Karpas-422 (cell line): Measurements from ENCODE around the gene LNP1. TPM values are rescaled to one million over a fixed set of nuclear protein-coding genes. Genes with fewer than 3 reads are reported as not detected.

Experiments used
- DNase-seq: peaks from one replicate; pipeline ENCODE4 v3.0.0-alpha.2; 2015
- H2AFZ ChIP-seq: fragments of 200-600 bp; sonication (generic); 2 replicates; pipeline ENCODE4 v1.6.1; 2014; ENCODE audit warnings: antibody characterized with exemption, low read length, mixed read lengths
- H3K27ac ChIP-seq: fragments of 200-600 bp; sonication (generic); 2 replicates; pipeline ENCODE4 v1.5.1; 2014; ENCODE audit warnings: mild to moderate bottlenecking, low read length, moderate library complexity
- H3K27me3 ChIP-seq: fragments of 200-600 bp; sonication (generic); 2 replicates; pipeline ENCODE4 v1.6.1; 2014; ENCODE audit warnings: low read length, mixed read lengths
- H3K36me3 ChIP-seq: fragments of 200-600 bp; sonication (generic); 2 replicates; pipeline ENCODE4 v1.6.1; 2014; ENCODE audit warnings: low read length, mixed read lengths; ENCODE audit not compliant: insufficient read depth
- H3K4me1 ChIP-seq: fragments of 200-600 bp; sonication (generic); 2 replicates; pipeline ENCODE4 v1.6.1; 2014; ENCODE audit warnings: mild to moderate bottlenecking, low read length, mixed read lengths
- H3K4me2 ChIP-seq: fragments of 200-600 bp; sonication (generic); 2 replicates; pipeline ENCODE4 v1.6.1; 2014; ENCODE audit warnings: low read length, low read depth, mild to moderate bottlenecking; ENCODE audit not compliant: poor library complexity, severe bottlenecking
- H3K4me3 ChIP-seq: fragments of 200-600 bp; sonication (generic); 2 replicates; pipeline ENCODE4 v1.5.1; 2014; ENCODE audit warnings: mild to moderate bottlenecking, antibody characterized with exemption, low read length, mixed read lengths
- H3K79me2 ChIP-seq: fragments of 200-600 bp; sonication (generic); 2 replicates; pipeline ENCODE4 v1.6.1; 2014; ENCODE audit warnings: mild to moderate bottlenecking, low read length, mixed read lengths
- H3K9ac ChIP-seq: fragments of 200-600 bp; sonication (generic); 2 replicates; pipeline ENCODE4 v1.6.0; 2014; ENCODE audit warnings: low read length
- H3K9me2 ChIP-seq: fragments of 200-600 bp; sonication (generic), shearing (Covaris generic); replicated peaks from 2 replicates; pipeline ENCODE4 v1.6.0; 2014; ENCODE audit warnings: mild to moderate bottlenecking, low read length, moderate library complexity; ENCODE audit not compliant: insufficient read depth
- H3K9me3 ChIP-seq: fragments of 300-700, 200-600 bp; sonication (generic); 2 replicates; pipeline ENCODE4 v1.6.1; 2014; ENCODE audit warnings: low read length, mixed read lengths
- H4K20me1 ChIP-seq: fragments of 200-600 bp; sonication (generic); 2 replicates; pipeline ENCODE4 v1.6.1; 2014; ENCODE audit warnings: mild to moderate bottlenecking, antibody characterized with exemption, low read length, low read depth; ENCODE audit not compliant: insufficient read depth
- total RNA-seq: library from RNA; depleted of rRNA; stranded (reverse); fragments of >200 nt; shearing (Covaris generic); gene quantifications from 2 replicates; pipeline ENCODE4 v1.2.3, GENCODE V29; 2014; ENCODE audit warnings: low replicate concordance

Gene LNP1
- total RNA-seq, 1 experiment from 2014 or later, result 6.0 TPM

GRCh38 chr3:100386437-100387074, 14.8 kb upstream of the LNP1 start:
- 0 out of 2 replicates have a peak, but pooled peaks cover 2% of the 10 kb centered on the region for H3K9me3 ChIP-seq
- no peak overlapping the region for H3K4me2 ChIP-seq
- no peak overlapping the region for H3K27ac ChIP-seq
- H3K9ac ChIP-seq, result no peak overlapping the region
- H3K4me3 ChIP-seq, result no peak overlapping the region
- H3K27me3 ChIP-seq, result no peaks in the 10 kb centered on the region
- no peak for DNase-seq
- H3K36me3 ChIP-seq, result peaks cover 54% of the 10 kb centered on the region
- no peaks in the 10 kb centered on the region for H3K9me2 ChIP-seq
- no peaks in the 10 kb centered on the region for H4K20me1 ChIP-seq
- H3K79me2 ChIP-seq, result peaks cover 96% of the 10 kb centered on the region
- no peaks in the 10 kb centered on the region for H3K4me1 ChIP-seq
- no peak overlapping the region for H2AFZ ChIP-seq

DNA sequence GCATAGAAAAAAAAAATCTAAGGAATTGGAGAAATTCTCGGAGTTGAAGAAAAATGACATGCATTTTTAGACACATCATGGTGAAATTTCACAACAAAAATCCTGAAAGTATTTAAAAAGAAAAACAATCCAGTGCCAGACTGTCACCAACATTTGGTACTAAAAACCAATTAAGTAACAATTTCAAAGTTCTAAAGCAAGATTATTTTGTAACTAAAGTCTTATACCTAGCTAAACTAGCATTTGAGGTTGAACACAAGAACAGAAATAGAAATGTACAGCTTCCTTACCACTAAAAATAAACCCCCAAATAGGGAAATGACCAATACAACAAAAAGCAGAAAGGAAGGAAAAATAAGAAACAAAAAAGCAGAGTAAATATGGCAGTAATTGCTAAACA, 12.3 kb upstream of the LNP1 start:
- H3K79me2 ChIP-seq, result peaks cover 99% of the 10 kb centered on the region
- DNase-seq, result no peak
- no peak overlapping the region for H3K27ac ChIP-seq
- H3K4me2 ChIP-seq, result no peak overlapping the region
- no peaks in the 10 kb centered on the region for H3K27me3 ChIP-seq
- no peak overlapping the region for H2AFZ ChIP-seq
- H3K36me3 ChIP-seq, result peaks cover 46% of the 10 kb centered on the region
- no peaks in the 10 kb centered on the region for H3K9me2 ChIP-seq
- H3K4me1 ChIP-seq, result no peaks in the 10 kb centered on the region
- H3K4me3 ChIP-seq, result no peak overlapping the region
- H4K20me1 ChIP-seq, result no peaks in the 10 kb centered on the region
- H3K9me3 ChIP-seq, result 0 out of 2 replicates have a peak, but pooled peaks cover 2% of the 10 kb centered on the region
- no peak overlapping the region for H3K9ac ChIP-seq

GRCh38 chr3:100395679-100396431, 5.5 kb upstream of the LNP1 start:
- H3K36me3 ChIP-seq, result peaks cover 22% of the 10 kb centered on the region
- H3K4me2 ChIP-seq, result no peak overlapping the region

GRCh38 chr3:100396967-100397366, 4.4 kb upstream of the LNP1 start:
- H3K4me2 ChIP-seq, result no peak overlapping the region
- peaks cover 19% of the 10 kb centered on the region for H3K36me3 ChIP-seq
- DNase-seq, result no peak
- no peak overlapping the region for H3K9ac ChIP-seq
- H3K27ac ChIP-seq, result no peak overlapping the region
- no peak overlapping the region for H2AFZ ChIP-seq
- peaks cover 19% of the 10 kb centered on the region for H3K4me1 ChIP-seq
- peaks cover 10% of the 10 kb centered on the region for H4K20me1 ChIP-seq
- no peaks in the 10 kb centered on the region for H3K9me2 ChIP-seq
- H3K27me3 ChIP-seq, result no peaks in the 10 kb centered on the region
- no peaks in the 10 kb centered on the region for H3K9me3 ChIP-seq
- no peak overlapping the region for H3K4me3 ChIP-seq
- peaks cover 94% of the 10 kb centered on the region for H3K79me2 ChIP-seq

More at GRCh38 chr3:100395679-100396431, 5.5 kb upstream of the LNP1 start:
- Histone ChIP-seq H3K9me3 (no peaks in the 10 kb centered on the region), H4K20me1 (peaks cover 10% of the 10 kb centered on the region), H2AFZ (no peak overlapping the region), H3K9me2 (no peaks in the 10 kb centered on the region), H3K79me2 (peaks cover 100% of the 10 kb centered on the region), H3K9ac (no peak overlapping the region), H3K27me3 (no peaks in the 10 kb centered on the region), H3K4me3 (no peak overlapping the region), H3K27ac (no peak overlapping the region), H3K4me1 (peaks cover 18% of the 10 kb centered on the region)
- no peak for DNase-seq

DNA sequence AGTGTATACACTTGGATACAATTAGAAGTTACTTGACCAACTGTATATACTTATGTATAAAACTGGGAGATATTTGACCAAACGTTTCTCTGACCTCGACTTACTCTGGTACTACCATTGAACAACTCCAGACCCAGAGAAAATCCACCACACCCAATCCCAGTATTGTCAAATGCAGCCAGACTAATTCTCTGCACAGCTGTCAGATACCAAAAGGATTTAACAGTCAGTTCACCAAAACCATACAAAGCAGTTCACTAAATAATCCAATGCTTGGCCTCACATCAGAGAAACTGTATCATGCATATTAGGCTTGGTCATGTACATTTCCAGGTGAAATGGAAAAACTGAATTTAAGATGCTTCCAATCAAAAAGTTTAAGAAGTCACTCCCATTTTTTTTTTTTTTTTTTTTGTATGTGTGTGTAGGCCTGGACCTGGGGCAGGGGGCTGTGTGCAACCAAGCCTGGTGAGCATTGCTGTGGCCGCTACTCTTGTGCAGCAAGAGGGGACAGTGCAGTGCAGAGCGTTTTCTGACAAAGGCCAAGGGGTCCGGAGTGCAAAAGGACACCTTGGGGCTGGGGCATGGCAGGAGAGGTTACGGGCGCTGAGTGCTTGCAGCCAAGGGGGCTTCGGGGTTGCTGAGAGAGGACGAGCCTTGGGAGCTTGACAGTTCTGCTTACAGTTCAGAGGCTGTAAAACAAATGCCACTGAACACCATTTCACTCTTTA, 1.8 kb upstream of the LNP1 start:
- Histone ChIP-seq H2AFZ (no peak overlapping the region), H3K9me2 (no peaks in the 10 kb centered on the region), H3K27ac (no peak overlapping the region), H3K27me3 (no peaks in the 10 kb centered on the region), H3K79me2 (peaks cover 94% of the 10 kb centered on the region), H3K36me3 (peaks cover 8% of the 10 kb centered on the region), H4K20me1 (peaks cover 10% of the 10 kb centered on the region), H3K4me3 (peak overlapping the region; percentile 96), H3K9me3 (no peaks in the 10 kb centered on the region), H3K9ac (peak overlapping the region; percentile 92), H3K4me1 (peaks cover 42% of the 10 kb centered on the region), H3K4me2 (peak overlapping the region; percentile 94)
- DNase-seq, result no peak

GRCh38 chr3:100400419-100400779, 940 bp upstream of the LNP1 start:
- DNase-seq, result peak; percentile 65
- H3K9me2 ChIP-seq, result no peaks in the 10 kb centered on the region
- peak overlapping the region; percentile 92 for H3K9ac ChIP-seq
- H3K9me3 ChIP-seq, result no peaks in the 10 kb centered on the region
- peaks cover 4% of the 10 kb centered on the region for H3K36me3 ChIP-seq
- peaks cover 10% of the 10 kb centered on the region for H4K20me1 ChIP-seq
- peak overlapping the region; percentile 96 for H3K4me3 ChIP-seq
- peak overlapping the region; percentile 94 for H3K4me2 ChIP-seq
- H3K4me1 ChIP-seq, result peaks cover 42% of the 10 kb centered on the region
- peak overlapping the region; percentile 72; the same call in 1 of the 2 replicates for H3K27ac ChIP-seq
- H3K27me3 ChIP-seq, result no peaks in the 10 kb centered on the region
- H3K79me2 ChIP-seq, result peaks cover 89% of the 10 kb centered on the region
- peak overlapping the region; percentile 83; the same call in 1 of the 2 replicates for H2AFZ ChIP-seq

GRCh38 chr3:100401674-100402041, 319 bp downstream of the LNP1 start:
- Histone ChIP-seq H3K9me2 (no peaks in the 10 kb centered on the region), H3K27ac (peak overlapping the region; percentile 72)

DNA sequence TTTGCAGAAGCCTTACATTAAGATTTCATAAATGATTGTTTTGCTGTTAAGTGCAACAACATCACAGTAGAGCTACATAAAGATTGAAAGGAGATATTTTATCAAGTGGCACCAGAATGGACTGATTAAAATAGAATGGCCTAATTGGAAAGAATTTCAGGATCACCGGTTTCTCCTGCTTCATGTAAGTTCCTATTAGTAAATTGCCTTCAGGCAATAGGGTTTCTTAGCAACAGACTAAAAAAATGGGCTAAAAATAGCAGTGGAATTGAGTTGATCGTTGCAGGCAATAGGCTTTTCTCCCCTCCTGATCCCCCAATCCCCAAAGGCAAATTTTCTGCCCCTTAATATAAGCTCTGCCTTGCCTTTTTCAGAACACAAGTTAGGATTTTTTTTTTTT, 917 bp downstream of the LNP1 start:
- no peaks in the 10 kb centered on the region for H3K9me2 ChIP-seq
- H3K27me3 ChIP-seq, result no peaks in the 10 kb centered on the region
- H3K4me3 ChIP-seq, result peak overlapping the region; percentile 96
- H2AFZ ChIP-seq, result 0 out of 2 replicates have a peak overlapping the region, but pooled peaks have one; percentile 24
- peaks cover 76% of the 10 kb centered on the region for H3K79me2 ChIP-seq
- peaks cover 3% of the 10 kb centered on the region for H3K9me3 ChIP-seq
- H3K36me3 ChIP-seq, result peaks cover 6% of the 10 kb centered on the region
- peak overlapping the region; percentile 94 for H3K4me2 ChIP-seq
- DNase-seq, result peak; percentile 81
- peaks cover 42% of the 10 kb centered on the region for H3K4me1 ChIP-seq
- H4K20me1 ChIP-seq, result peaks cover 10% of the 10 kb centered on the region
- H3K27ac ChIP-seq, result peak overlapping the region; percentile 72
- H3K9ac ChIP-seq, result peak overlapping the region; percentile 92

More at GRCh38 chr3:100401674-100402041, 319 bp downstream of the LNP1 start:
- peak overlapping the region; percentile 92 for H3K9ac ChIP-seq
- H3K4me3 ChIP-seq, result peak overlapping the region; percentile 96
- H2AFZ ChIP-seq, result peak overlapping the region; percentile 24; the same call in 1 of the 2 replicates
- H4K20me1 ChIP-seq, result peaks cover 10% of the 10 kb centered on the region
- peaks cover 4% of the 10 kb centered on the region for H3K36me3 ChIP-seq
- H3K9me3 ChIP-seq, result no peaks in the 10 kb centered on the region
- peak overlapping the region; percentile 94 for H3K4me2 ChIP-seq
- H3K79me2 ChIP-seq, result peaks cover 81% of the 10 kb centered on the region
- peak; percentile 80 for DNase-seq
- peaks cover 42% of the 10 kb centered on the region for H3K4me1 ChIP-seq
- no peaks in the 10 kb centered on the region for H3K27me3 ChIP-seq
